ENCODE data around the gene MZF1.
"Not testable (repeated sequence)": the region's sequence is repeated elsewhere in the genome, so short reads cannot be mapped to it uniquely, and the experiment has no call there.

Gene MZF1

GRCh38 chr19:58554494-58555368 lies 18.4 kb downstream of the MZF1 start, which contains the start of gene CHMP2A:
CHMP2A (minus strand) TSS chr19:58555105; CDS start chr19:58554212, 893 bp downstream.
- DNase-seq: peak; percentile 97

- DNase-seq: no peak
Measured at GRCh38 chr19:58553799-58554493, 19.2 kb downstream of the MZF1 start.

- DNase-seq: no peak
Measured at GRCh38 chr19:58552655-58553054, 20.5 kb downstream of the MZF1 start.

GRCh38 chr19:58551577-58552471 lies 21.3 kb downstream of the MZF1 start:
- DNase-seq: no peak

- DNase-seq: no peak
Measured at GRCh38 chr19:58551123-58551497, 22.0 kb downstream of the MZF1 start.

- DNase-seq: no peak
Measured at GRCh38 chr19:58550362-58551122, 22.6 kb downstream of the MZF1 start.

- no peak for DNase-seq
Measured at GRCh38 chr19:58549664-58550361, 23.3 kb downstream of the MZF1 start.

- DNase-seq: no peak
Measured at GRCh38 chr19:58548859-58549663, 24.1 kb downstream of the MZF1 start.

DNA sequence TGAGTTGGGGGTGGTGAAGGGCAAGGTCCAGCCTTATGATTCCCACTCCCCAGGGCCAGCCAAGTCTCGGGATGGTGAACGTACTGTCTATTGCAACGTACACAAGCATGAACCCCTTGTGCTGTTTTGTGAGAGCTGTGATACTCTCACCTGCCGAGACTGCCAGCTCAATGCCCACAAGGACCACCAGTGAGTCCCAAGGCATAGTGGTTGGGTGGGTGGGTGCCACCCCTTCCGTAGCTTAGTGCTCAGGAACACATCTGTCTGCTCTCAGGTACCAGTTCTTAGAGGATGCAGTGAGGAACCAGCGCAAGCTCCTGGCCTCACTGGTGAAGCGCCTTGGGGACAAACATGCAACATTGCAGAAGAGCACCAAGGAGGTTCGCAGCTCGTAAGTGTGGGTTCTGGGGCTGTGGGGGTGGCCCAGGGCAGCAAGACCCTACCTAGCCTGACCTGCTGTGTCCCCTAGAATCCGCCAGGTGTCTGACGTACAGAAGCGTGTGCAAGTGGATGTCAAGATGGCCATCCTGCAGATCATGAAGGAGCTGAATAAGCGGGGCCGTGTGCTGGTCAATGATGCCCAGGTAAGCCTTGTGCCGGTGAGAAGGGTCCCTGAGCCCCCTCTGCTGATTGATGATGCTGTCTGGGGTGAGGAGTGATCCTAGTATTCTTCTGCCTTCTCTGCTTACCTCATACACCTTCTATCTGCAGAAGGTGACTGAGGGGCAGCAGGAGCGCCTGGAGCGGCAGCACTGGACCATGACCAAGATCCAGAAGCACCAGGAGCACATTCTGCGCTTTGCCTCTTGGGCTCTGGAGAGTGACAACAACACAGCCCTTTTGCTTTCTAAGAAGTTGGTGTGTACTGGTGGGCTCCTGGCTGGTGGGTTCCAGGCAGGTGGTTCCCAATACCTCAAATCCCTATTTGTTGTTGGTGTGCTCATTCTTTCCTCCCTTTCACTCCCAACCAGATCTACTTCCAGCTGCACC lies 25.5 kb downstream of the MZF1 start:
- no peak for DNase-seq

DNA sequence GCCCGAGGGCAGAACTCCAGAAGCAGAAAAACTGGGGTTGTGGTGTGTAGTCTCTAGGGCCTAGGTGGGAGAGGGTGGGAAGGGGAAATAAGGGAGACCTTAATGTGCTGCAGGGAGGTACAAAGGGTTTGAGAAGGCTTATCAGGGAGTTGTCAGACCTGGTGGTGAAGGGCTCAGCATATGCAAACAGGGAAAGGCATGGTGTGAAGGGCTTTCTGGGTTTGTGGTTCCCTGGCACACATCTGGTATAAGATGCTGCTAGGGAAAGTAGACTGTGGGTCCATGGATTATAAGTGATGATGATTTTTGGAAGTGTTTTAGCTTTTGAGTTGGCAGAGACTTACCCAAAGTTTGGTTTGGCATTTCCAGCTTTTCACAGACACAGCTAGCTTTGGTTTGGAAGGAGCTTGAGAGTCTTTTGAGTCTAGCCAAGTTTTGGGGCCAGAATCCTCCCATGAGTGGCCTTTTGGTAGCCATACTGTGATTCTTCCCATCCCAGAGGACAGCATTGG lies 27.1 kb downstream of the MZF1 start:
- no peak for DNase-seq

- DNase-seq: no peak
Measured at GRCh38 chr19:58545286-58546018, 27.7 kb downstream of the MZF1 start.

DNA sequence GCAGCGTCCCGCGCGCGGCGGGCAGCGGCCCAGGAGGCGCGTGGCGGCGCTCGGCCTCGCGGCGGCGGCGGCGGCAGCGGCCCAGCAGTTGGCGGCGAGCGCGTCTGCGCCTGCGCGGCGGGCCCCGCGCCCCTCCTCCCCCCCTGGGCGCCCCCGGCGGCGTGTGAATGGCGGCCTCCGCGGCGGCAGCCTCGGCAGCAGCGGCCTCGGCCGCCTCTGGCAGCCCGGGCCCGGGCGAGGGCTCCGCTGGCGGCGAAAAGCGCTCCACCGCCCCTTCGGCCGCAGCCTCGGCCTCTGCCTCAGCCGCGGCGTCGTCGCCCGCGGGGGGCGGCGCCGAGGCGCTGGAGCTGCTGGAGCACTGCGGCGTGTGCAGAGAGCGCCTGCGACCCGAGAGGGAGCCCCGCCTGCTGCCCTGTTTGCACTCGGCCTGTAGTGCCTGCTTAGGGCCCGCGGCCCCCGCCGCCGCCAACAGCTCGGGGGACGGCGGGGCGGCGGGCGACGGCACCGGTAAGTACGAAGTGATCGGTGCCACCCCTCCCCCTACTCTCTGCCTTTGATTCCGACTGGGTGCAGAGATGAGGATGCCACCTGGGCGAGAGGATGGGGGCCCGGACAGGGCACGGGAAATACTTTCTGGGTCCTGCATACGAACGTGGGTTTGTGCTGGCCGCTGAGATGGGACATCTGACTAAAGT lies 28.4 kb downstream of the MZF1 start:
- no peak for DNase-seq

GRCh38 chr19:58543826-58544590 lies 29.1 kb downstream of the MZF1 start, which contains the start of gene TRIM28:
TRIM28 (plus strand) TSS chr19:58544064; CDS start chr19:58544758, 694 bp downstream.
- DNase-seq: peak; percentile 100

GRCh38 chr19:58542641-58543372 lies 30.3 kb downstream of the MZF1 start:
- not testable (repeated sequence) for DNase-seq

- not testable (repeated sequence) for DNase-seq
Measured at GRCh38 chr19:58539169-58539559, 34.0 kb downstream of the MZF1 start.
